Loucy (cell line): ENCODE data around the gene PDIA3.

Experiments
- H2AFZ ChIP-seq: fragments of 200-600 bp; sonication (generic); 2 replicates; pipeline ENCODE4 v1.6.0; 2016; ENCODE audit warnings: antibody characterized with exemption, mild to moderate bottlenecking, low read length, moderate library complexity
- H3F3A ChIP-seq: fragments of 200-600 bp; 2 replicates; pipeline ENCODE4 v1.6.0; 2016; ENCODE audit warnings: antibody characterized with exemption, low read depth, mild to moderate bottlenecking
- H3K27me3 ChIP-seq: fragments of 200-600 bp; sonication (generic); 2 replicates; pipeline ENCODE4 v1.6.1; 2014; ENCODE audit warnings: low read length, mild to moderate bottlenecking; ENCODE audit not compliant: insufficient read depth, poor library complexity, severe bottlenecking
- H3K36me3 ChIP-seq: fragments of 200-600 bp; sonication (generic); 2 replicates; pipeline ENCODE4 v1.6.1; 2016; ENCODE audit warnings: low read length; ENCODE audit not compliant: insufficient read depth
- H3K4me1 ChIP-seq: fragments of 200-600 bp; sonication (generic); 2 replicates; pipeline ENCODE4 v1.5.1; 2014; ENCODE audit warnings: low read length, mild to moderate bottlenecking; ENCODE audit not compliant: insufficient read depth, poor library complexity, severe bottlenecking
- H3K4me2 ChIP-seq: fragments of 200-600 bp; sonication (generic); 2 replicates; pipeline ENCODE4 v1.6.0; 2014; ENCODE audit warnings: antibody characterized with exemption, low read length, low read depth, mild to moderate bottlenecking; ENCODE audit not compliant: poor library complexity, severe bottlenecking
- H3K4me3 ChIP-seq: fragments of 200-600 bp; sonication (generic); 2 replicates; pipeline ENCODE4 v1.5.1; 2014; ENCODE audit warnings: low read length, mild to moderate bottlenecking, mixed read lengths; ENCODE audit not compliant: poor library complexity, severe bottlenecking
- H3K79me2 ChIP-seq: fragments of 200-600 bp; sonication (generic); 2 replicates; pipeline ENCODE4 v1.6.1; 2014; ENCODE audit warnings: low read length; ENCODE audit not compliant: insufficient read depth
- H3K9ac ChIP-seq: fragments of 200-600 bp; sonication (generic); 2 replicates; pipeline ENCODE4 v1.6.0; 2014; ENCODE audit warnings: mild to moderate bottlenecking, low read depth, low read length, moderate library complexity; ENCODE audit not compliant: poor library complexity, severe bottlenecking
- H3K9me2 ChIP-seq: fragments of 200-600 bp; sonication (generic); replicated peaks from 2 replicates; pipeline ENCODE4 v1.6.1; 2016; ENCODE audit warnings: low read depth, low read length, mixed read lengths
- H3K9me3 ChIP-seq: fragments of 200-600 bp; sonication (generic); 2 replicates; pipeline ENCODE4 v1.6.1; 2014; ENCODE audit warnings: mild to moderate bottlenecking, antibody characterized with exemption, low read length, low read depth; ENCODE audit not compliant: insufficient read depth
- H4K20me1 ChIP-seq: fragments of 200-600 bp; sonication (generic); 2 replicates; pipeline ENCODE4 v1.6.0; 2014; ENCODE audit warnings: antibody characterized with exemption, low read length, mild to moderate bottlenecking; ENCODE audit not compliant: insufficient read depth, poor library complexity, severe bottlenecking
- EZH2phosphoT487 ChIP-seq: fragments of 200-600 bp; IDR thresholded peaks from 2 replicates; pipeline ENCODE4 v1.6.1; 2018; ENCODE audit warnings: antibody characterized with exemption, mild to moderate bottlenecking, moderate library complexity, borderline replicate concordance
- TF ChIP-seq, protein P1 (sequence below): fragments of 200-600 bp; sonication (generic); conservative IDR thresholded peaks from 2 replicates; pipeline ENCODE4 v1.5.1; 2014; ENCODE audit warnings: mild to moderate bottlenecking, antibody characterized with exemption, low read length

The PDIA3 gene

DNA sequence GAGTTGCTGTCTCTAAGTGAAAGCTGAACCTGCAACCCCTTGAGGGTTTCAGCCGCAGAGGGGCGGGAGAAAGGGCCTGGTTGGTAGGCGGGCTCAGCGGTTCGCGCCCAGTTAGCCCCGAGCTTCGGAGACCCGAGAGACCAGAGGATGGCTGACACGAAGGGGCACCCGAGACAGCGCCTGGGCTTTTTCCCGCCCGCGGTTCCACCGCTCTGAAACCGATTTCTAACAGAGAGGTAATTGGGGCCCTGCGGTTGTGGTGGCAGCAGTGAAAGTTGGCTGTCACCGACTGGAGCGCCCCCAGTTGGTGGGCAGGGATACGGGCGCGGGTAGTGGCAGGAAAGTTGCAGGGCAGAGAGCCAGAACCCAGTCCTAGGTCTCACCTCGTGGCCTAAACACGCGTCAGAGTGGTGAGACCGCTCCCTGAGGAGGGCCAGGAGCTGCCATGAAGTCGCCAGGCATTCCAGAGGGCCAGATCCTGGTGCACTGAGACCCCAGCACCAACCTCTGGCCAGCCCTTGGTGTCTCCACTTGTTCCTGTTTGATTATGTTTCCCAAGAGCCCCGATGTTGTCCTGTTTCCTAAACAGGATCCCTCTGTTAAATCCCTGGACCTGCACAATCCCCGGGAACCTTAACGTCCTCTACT lies 31.2 kb downstream of the PDIA3 start:
- Histone ChIP-seq H2AFZ (peak overlapping the region; percentile 93), H3K9me3 (no peaks in the 10 kb centered on the region), H3K4me1 (peaks cover 19% of the 10 kb centered on the region), H3K36me3 (peaks cover 14% of the 10 kb centered on the region; the same call in 1 of the 2 replicates), H3F3A (0 out of 2 replicates have a peak, but pooled peaks cover 4% of the 10 kb centered on the region), H4K20me1 (peaks cover 9% of the 10 kb centered on the region), H3K4me2 (peak overlapping the region; percentile 80), H3K27me3 (no peaks in the 10 kb centered on the region), H3K9ac (peak overlapping the region; percentile 74), H3K79me2 (no peaks in the 10 kb centered on the region), H3K4me3 (peak overlapping the region; percentile 84), H3K9me2 (no peaks in the 10 kb centered on the region)
- TF ChIP-seq EZH2phosphoT487 = no peak
- TF ChIP-seq, protein P1, sequence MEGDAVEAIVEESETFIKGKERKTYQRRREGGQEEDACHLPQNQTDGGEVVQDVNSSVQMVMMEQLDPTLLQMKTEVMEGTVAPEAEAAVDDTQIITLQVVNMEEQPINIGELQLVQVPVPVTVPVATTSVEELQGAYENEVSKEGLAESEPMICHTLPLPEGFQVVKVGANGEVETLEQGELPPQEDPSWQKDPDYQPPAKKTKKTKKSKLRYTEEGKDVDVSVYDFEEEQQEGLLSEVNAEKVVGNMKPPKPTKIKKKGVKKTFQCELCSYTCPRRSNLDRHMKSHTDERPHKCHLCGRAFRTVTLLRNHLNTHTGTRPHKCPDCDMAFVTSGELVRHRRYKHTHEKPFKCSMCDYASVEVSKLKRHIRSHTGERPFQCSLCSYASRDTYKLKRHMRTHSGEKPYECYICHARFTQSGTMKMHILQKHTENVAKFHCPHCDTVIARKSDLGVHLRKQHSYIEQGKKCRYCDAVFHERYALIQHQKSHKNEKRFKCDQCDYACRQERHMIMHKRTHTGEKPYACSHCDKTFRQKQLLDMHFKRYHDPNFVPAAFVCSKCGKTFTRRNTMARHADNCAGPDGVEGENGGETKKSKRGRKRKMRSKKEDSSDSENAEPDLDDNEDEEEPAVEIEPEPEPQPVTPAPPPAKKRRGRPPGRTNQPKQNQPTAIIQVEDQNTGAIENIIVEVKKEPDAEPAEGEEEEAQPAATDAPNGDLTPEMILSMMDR = peak; percentile 90

DNA sequence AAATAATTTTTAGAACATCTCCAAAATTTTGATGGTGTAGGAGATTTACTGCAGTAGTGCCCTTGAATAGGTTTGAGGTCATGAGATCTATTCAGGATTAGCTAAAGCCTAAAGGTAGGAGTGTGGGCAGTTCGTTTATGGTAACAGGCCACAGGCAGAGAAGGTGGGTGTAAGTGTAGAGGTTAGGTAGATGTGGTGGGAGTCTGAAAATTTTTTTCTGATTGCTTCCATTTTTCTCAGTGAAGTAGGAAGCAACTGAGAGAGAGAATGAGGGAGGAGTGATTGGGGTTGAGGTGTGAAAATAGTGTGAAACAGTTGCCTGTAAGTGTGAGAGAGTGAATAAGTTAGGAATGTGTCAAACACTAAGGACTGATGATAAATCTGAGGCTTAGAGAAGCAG lies 32.8 kb downstream of the PDIA3 start:
- Histone ChIP-seq H3K4me2 (no peak overlapping the region), H3K9ac (no peak overlapping the region), H3K79me2 (no peaks in the 10 kb centered on the region), H3K9me2 (no peaks in the 10 kb centered on the region), H2AFZ (no peak overlapping the region), H3K4me3 (no peak overlapping the region), H4K20me1 (peaks cover 9% of the 10 kb centered on the region), H3K27me3 (no peaks in the 10 kb centered on the region), H3K4me1 (peaks cover 19% of the 10 kb centered on the region), H3F3A (0 out of 2 replicates have a peak, but pooled peaks cover 3% of the 10 kb centered on the region), H3K9me3 (no peaks in the 10 kb centered on the region), H3K36me3 (peaks cover 3% of the 10 kb centered on the region; the same call in 1 of the 2 replicates)
- no peak for TF ChIP-seq EZH2phosphoT487

DNA sequence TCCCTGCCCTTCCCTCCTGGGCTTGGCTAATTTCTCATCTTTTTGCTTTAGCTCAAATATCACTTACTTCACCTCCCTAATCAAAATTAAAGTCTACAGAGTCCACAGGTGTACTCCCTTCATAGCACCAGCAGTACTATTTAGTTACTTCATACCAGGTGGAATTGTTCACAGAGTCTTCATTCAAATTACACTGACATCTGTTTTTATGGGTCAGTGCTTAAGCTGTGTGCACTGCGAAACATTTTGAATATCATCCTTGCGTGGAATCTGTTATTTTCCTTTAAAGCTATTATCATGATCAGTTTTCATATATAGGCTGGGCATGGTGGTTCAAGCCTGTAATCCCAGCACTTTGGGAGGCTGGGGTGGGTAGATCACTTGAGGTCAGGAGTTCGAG lies 43.2 kb downstream of the PDIA3 start:
- Histone ChIP-seq H3K9me2 (no peaks in the 10 kb centered on the region), H3K27me3 (peaks cover 6% of the 10 kb centered on the region), H3K4me1 (peaks cover 20% of the 10 kb centered on the region), H3K79me2 (peaks cover 23% of the 10 kb centered on the region), H3F3A (no peaks in the 10 kb centered on the region), H3K4me3 (no peak overlapping the region), H3K4me2 (no peak overlapping the region), H4K20me1 (peaks cover 21% of the 10 kb centered on the region), H3K9me3 (no peaks in the 10 kb centered on the region), H3K9ac (no peak overlapping the region), H2AFZ (no peak overlapping the region), H3K36me3 (peaks cover 5% of the 10 kb centered on the region; the same call in 1 of the 2 replicates)
- TF ChIP-seq, protein P1 = no peak
- TF ChIP-seq EZH2phosphoT487 = no peak
